ENCODE results near the gene ARL16.
A peak's percentile ranks its signal among the peaks of the same experiment; 100 is the strongest.

ARL16 gene

GRCh38 chr17:81694810-81695209 lies 11.2 kb upstream of the ARL16 start:
- no peak for DNase-seq

GRCh38 chr17:81693509-81694210 lies 10.1 kb upstream of the ARL16 start:
- no peak for DNase-seq

GRCh38 chr17:81691608-81692007 lies 8.0 kb upstream of the ARL16 start:
- DNase-seq: no peak

GRCh38 chr17:81691196-81691595 lies 7.6 kb upstream of the ARL16 start:
- no peak for DNase-seq

- DNase-seq: no peak
Observed at GRCh38 chr17:81690549-81690948, 7.0 kb upstream of the ARL16 start.

GRCh38 chr17:81690066-81690465 lies 6.5 kb upstream of the ARL16 start:
- DNase-seq: no peak

GRCh38 chr17:81688616-81689015 lies 5.0 kb upstream of the ARL16 start:
- no peak for DNase-seq

- DNase-seq: no peak
Observed at GRCh38 chr17:81687770-81688541, 4.4 kb upstream of the ARL16 start.

- DNase-seq: no peak
Observed at GRCh38 chr17:81686614-81687013, 3.0 kb upstream of the ARL16 start.

GRCh38 chr17:81685108-81685507 lies 1.5 kb upstream of the ARL16 start:
- DNase-seq: no peak

- no peak for DNase-seq
Observed at GRCh38 chr17:81684442-81684911, 880 bp upstream of the ARL16 start.

- DNase-seq: no peak
Observed at GRCh38 chr17:81683208-81683583, 401 bp downstream of the ARL16 start.

- no peak for DNase-seq
Observed at GRCh38 chr17:81682565-81683207, 911 bp downstream of the ARL16 start.

GRCh38 chr17:81681672-81682071 lies 1.9 kb downstream of the ARL16 start:
- no peak for DNase-seq

- DNase-seq: no peak
Observed at GRCh38 chr17:81680150-81680549, 3.4 kb downstream of the ARL16 start.

- no peak for DNase-seq
Observed at GRCh38 chr17:81676906-81677305, 6.7 kb downstream of the ARL16 start.

- peak; percentile 26 for DNase-seq
Observed at GRCh38 chr17:81675515-81676221, 7.9 kb downstream of the ARL16 start.

GRCh38 chr17:81673561-81674258 lies 9.9 kb downstream of the ARL16 start:
- no peak for DNase-seq

- DNase-seq: no peak
Observed at GRCh38 chr17:81672954-81673353, 10.6 kb downstream of the ARL16 start.

- no peak for DNase-seq
Observed at GRCh38 chr17:81672504-81672903, 11.1 kb downstream of the ARL16 start.

- no peak for DNase-seq
Observed at GRCh38 chr17:81667754-81668153, 15.8 kb downstream of the ARL16 start.

GRCh38 chr17:81666342-81667191 lies 17.0 kb downstream of the ARL16 start, which contains the start of the genes CCDC137 and OXLD1:
Gene CCDC137, plus strand, starts transcription at chr17:81666737. Its CDS starts 30 bp downstream, at chr17:81666767.
Gene OXLD1, minus strand, starts transcription at chr17:81666605. Its CDS starts 28 bp downstream, at chr17:81666577.
- DNase-seq: peak; percentile 87
